GM19395 (cell line): ENCODE measurements around the gene RRP1B.
"Not testable (repeated sequence)": the region's sequence is repeated elsewhere in the genome, so short reads cannot be mapped to it uniquely, and the experiment has no call there.

Source experiments
- ATAC-seq: cut with Tn5 transposase; IDR thresholded peaks from one replicate; pipeline ENCODE4 v1.9.1; 2021; ENCODE audit warnings: mild to moderate bottlenecking, moderate library complexity; ENCODE audit not compliant: unreplicated experiment

RRP1B gene

GRCh38 chr21:43697758-43698643 lies 38.6 kb downstream of the RRP1B start:
- ATAC-seq: no peak

DNA sequence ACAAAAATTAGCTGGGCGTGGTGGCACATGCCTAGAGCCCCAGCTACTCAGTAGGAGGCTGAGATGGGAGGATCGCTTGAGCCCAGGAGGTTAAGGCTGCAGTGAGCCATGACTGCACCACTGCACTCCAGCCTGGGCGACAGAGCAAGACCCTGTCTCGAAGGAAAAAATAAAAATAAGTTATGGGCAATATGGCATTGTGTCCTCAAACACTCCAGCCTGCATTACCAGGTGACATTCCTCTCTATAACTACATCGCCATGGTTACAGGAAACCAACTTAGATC lies 40.1 kb downstream of the RRP1B start:
- not testable (repeated sequence) for ATAC-seq

DNA sequence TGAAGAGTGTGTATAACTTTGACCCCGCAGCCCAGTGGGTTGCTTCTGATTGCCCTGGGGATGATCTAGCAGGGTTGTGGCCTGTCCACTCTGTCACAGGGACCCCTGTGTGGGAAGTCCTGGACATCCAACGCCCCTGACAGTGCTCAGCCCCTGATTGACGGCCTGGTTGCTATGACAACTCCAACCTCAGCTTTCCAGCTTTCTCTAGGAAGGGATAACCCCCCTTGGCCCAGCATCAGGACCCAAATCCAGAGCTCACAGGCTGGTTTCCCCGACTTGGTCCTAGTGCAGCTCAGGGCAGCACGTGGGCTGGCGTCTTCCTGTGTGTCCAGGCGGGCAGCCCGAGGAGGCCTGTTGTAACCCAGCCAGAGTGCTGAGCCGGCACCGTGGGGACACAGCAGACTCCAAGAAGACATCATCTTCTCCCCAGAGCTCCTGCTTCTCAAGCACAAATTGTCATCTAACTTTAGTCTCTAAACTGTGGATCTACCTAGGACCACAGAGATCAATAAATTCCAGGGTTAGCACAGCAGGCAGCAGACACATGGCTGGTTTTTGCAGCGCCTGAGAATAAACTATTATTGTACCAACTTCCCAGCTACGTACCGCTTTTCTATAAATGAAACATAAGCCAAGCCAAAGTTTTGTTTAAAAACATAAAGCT lies 40.7 kb downstream of the RRP1B start:
- no peak for ATAC-seq

GRCh38 chr21:43701936-43702784 lies 42.8 kb downstream of the RRP1B start:
- ATAC-seq: no peak

- no peak for ATAC-seq
Observed at GRCh38 chr21:43702785-43703034, 43.4 kb downstream of the RRP1B start.

GRCh38 chr21:43703035-43703880 lies 43.9 kb downstream of the RRP1B start:
- ATAC-seq: no peak

- no peak for ATAC-seq
Observed at GRCh38 chr21:43707462-43707861, 48.1 kb downstream of the RRP1B start.

- no peak for ATAC-seq
Observed at GRCh38 chr21:43708745-43709381, 49.5 kb downstream of the RRP1B start.

GRCh38 chr21:43712268-43712942 lies 53.0 kb downstream of the RRP1B start:
- no peak for ATAC-seq

DNA sequence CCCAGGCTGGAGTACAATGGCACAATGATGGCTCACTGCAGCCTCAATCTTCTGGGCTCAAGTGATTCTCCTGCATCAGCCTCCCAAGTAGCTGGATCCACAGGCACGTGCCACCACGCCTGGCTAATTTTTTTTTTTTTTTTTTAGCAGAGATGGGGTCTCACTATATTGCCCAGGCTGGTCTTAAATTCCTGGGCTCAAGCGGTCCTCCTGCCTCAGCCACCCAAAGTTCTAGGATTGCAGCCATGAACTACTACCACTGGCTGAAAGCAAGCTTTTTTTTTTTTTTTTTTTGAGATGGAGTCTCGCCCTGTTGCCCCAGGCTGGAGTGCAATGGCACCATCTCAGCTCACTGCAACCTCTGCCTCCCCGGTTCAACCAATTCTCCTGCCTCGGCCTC lies 53.8 kb downstream of the RRP1B start:
- not testable (repeated sequence) for ATAC-seq

DNA sequence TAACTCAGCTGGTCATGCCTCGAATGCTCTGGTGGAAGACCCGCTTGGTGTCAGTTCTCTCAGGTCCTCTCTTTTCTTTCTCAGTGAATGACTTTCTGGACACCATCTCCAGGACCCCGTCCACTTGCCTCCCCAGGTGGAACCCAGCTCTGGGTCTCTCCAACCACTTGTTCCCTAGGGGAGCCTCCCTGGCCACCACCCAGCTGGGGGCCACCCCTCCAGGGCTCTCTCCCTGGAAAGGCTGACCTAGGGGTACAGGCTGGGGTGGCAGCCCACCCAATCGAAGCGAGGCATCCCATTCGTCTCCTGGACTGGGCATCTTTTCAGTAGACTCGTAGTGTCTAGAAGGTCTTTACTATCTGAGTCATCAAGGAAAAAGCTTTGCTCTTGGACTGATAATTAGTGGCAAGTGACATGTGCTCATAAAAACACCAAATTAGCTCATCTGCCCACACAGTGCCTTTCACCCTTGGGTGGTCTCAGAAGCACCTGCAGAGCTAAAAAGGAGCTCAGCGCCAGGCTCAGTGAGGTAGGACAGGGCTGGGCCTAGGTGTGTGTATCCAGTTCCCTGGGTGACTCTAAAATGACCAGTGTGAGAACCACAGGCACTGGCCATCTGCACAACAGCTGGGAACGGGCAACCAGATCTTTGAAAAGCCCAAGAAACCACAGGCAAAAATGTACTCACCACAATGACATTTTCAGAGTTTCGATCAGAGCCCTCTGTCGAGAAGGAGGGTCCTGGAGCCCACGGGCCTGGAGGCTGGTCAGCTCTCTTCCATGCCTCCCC lies 57.2 kb downstream of the RRP1B start:
- peak; percentile 50 for ATAC-seq

GRCh38 chr21:43717166-43717853 lies 58.0 kb downstream of the RRP1B start:
- ATAC-seq: peak; percentile 8

- no peak for ATAC-seq
Observed at GRCh38 chr21:43717967-43718871, 58.9 kb downstream of the RRP1B start.

DNA sequence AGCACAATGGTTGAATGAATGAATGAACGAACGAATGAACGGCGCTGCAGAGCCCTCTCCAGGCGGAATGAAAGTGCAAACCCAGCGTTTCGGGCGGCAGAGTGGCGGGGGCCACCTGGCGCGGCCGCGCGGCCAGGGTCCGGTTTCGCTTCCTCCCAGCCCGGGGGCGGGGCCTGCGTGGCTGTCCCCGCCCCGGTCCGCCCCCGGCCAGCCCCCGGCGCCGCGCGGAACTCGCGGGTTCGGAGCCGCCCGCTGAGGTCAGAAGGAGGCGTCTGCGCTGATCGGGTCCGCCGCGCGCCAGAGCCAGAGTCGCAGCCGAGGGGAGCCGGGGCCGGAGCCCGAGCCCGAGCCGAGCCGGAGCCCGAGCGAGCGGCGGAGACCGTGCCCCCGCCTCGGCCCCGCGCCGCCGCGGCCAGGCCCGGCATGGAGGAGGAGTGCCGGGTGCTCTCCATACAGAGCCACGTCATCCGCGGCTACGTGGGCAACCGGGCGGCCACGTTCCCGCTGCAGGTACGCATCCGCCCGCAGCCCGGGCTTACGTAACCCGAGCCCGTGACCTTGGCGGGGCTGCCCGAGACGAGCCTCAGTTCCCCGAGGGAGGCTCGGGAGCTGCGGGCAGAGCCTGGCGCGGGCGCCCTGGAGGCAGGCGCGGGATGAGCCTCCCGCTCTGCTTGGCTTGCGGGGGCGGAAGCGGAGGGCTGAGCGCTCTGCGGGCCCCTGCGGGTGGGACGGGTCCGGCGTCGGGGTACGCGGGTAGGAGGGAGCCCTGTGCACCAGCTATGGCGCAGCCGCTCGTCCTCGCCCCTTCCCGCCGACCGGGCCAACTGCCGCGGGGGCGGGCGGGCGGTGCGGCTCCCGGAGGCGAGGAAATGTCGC lies 59.8 kb downstream of the RRP1B start, which contains the start of gene PDXK:
Gene PDXK (plus strand): TSS at position 258 of the 876 bp plus-strand sequence. CDS start 166 bp downstream, at position 424.
- peak; percentile 48 for ATAC-seq

GRCh38 chr21:43719748-43720538 lies 60.6 kb downstream of the RRP1B start:
- peak; percentile 3 for ATAC-seq
